HL-60 (cell line): Measurements from ENCODE around the gene FAM98B.
"Not testable (repeated sequence)": the region's sequence is repeated elsewhere in the genome, so short reads cannot be mapped to it uniquely, and the experiment has no call there.

Source experiments
- DNase-seq, 2 experiments: peaks; one replicate each; pipeline ENCODE4 v3.0.0-alpha.2; 2010 to 2020; ENCODE audit warnings: low read depth in 1 of 2, low spot score in 1 of 2
- H3K27ac ChIP-seq: fragments of 250-450 bp; sonication (Bioruptor Pico); replicated peaks from 2 replicates; pipeline ENCODE4 v1.5.1; 2020; ENCODE audit warnings: mild to moderate bottlenecking, moderate library complexity
- H3K27me3 ChIP-seq: fragments of 250-450 bp; sonication (Bioruptor Pico); 2 replicates; pipeline ENCODE4 v1.5.1; 2021; ENCODE audit warnings: mild to moderate bottlenecking, moderate library complexity; ENCODE audit not compliant: insufficient read depth, poor library complexity, severe bottlenecking
- H3K4me3 ChIP-seq: replicated peaks from 2 replicates; pipeline ENCODE4 v1.5.1; 2011; ENCODE audit warnings: mild to moderate bottlenecking, control low read depth, low read length; ENCODE audit not compliant: insufficient read depth
- GABPA ChIP-seq: IDR thresholded peaks from 2 replicates; pipeline ENCODE4 v1.6.1; 2012; ENCODE audit warnings: low read depth
- POLR2AphosphoS5 ChIP-seq: IDR thresholded peaks from 2 replicates; pipeline ENCODE4 v1.6.1; 2012; ENCODE audit warnings: low read depth
- SPI1 ChIP-seq: IDR thresholded peaks from 2 replicates; pipeline ENCODE4 v1.6.1; 2012; ENCODE audit warnings: low read depth, mild to moderate bottlenecking, borderline replicate concordance
- TF ChIP-seq, protein P1 (sequence below): IDR thresholded peaks from one replicate; pipeline ENCODE4 v1.5.1; 2011; ENCODE audit warnings: low read length, control low read depth, inconsistent platforms; ENCODE audit not compliant: insufficient read depth
- TF ChIP-seq, protein P2 (sequence below): IDR thresholded peaks from 2 replicates; pipeline ENCODE4 v1.6.1; 2012; ENCODE audit warnings: low read depth; ENCODE audit not compliant: insufficient replicate concordance

FAM98B gene

DNA sequence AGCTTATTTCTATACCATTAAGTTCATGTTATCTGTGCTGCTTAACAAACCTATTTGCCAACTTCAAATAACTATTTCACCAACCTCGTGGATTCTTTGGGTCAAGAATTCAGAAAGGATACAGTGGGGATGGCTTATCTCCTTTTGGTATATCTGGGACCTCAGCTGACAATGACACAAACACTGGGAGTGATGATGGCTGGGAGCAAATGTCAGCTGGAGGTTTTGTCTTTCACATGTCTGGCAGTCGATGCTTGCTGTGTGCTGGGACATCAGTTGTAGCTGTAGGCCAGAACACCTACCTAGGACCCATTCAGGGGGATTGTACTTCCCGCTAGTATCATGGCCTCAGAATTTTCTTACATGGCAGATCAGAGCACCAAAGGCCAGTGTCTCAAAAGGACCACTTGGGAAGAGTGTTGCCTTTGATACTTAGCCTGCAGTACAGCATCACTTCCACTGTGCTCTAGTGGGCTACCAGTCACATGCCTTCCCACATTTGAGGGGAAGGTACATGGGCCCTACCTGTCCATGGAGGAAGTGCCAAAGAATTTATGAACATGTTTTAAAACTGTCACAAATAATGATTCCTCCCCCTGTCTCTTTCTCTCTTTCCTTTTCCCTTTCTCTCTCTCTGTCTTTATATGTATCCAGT, 23.7 kb upstream of the FAM98B start:
- Histone ChIP-seq H3K4me3 (no peak overlapping the region), H3K27ac (no peak overlapping the region), H3K27me3 (peaks cover 3% of the 10 kb centered on the region)
- TF ChIP-seq, protein P1, sequence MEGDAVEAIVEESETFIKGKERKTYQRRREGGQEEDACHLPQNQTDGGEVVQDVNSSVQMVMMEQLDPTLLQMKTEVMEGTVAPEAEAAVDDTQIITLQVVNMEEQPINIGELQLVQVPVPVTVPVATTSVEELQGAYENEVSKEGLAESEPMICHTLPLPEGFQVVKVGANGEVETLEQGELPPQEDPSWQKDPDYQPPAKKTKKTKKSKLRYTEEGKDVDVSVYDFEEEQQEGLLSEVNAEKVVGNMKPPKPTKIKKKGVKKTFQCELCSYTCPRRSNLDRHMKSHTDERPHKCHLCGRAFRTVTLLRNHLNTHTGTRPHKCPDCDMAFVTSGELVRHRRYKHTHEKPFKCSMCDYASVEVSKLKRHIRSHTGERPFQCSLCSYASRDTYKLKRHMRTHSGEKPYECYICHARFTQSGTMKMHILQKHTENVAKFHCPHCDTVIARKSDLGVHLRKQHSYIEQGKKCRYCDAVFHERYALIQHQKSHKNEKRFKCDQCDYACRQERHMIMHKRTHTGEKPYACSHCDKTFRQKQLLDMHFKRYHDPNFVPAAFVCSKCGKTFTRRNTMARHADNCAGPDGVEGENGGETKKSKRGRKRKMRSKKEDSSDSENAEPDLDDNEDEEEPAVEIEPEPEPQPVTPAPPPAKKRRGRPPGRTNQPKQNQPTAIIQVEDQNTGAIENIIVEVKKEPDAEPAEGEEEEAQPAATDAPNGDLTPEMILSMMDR: no peak
- TF ChIP-seq GABPA: no peak
- TF ChIP-seq SPI1: no peak
- TF ChIP-seq, protein P2, sequence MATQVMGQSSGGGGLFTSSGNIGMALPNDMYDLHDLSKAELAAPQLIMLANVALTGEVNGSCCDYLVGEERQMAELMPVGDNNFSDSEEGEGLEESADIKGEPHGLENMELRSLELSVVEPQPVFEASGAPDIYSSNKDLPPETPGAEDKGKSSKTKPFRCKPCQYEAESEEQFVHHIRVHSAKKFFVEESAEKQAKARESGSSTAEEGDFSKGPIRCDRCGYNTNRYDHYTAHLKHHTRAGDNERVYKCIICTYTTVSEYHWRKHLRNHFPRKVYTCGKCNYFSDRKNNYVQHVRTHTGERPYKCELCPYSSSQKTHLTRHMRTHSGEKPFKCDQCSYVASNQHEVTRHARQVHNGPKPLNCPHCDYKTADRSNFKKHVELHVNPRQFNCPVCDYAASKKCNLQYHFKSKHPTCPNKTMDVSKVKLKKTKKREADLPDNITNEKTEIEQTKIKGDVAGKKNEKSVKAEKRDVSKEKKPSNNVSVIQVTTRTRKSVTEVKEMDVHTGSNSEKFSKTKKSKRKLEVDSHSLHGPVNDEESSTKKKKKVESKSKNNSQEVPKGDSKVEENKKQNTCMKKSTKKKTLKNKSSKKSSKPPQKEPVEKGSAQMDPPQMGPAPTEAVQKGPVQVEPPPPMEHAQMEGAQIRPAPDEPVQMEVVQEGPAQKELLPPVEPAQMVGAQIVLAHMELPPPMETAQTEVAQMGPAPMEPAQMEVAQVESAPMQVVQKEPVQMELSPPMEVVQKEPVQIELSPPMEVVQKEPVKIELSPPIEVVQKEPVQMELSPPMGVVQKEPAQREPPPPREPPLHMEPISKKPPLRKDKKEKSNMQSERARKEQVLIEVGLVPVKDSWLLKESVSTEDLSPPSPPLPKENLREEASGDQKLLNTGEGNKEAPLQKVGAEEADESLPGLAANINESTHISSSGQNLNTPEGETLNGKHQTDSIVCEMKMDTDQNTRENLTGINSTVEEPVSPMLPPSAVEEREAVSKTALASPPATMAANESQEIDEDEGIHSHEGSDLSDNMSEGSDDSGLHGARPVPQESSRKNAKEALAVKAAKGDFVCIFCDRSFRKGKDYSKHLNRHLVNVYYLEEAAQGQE: no peak
- no peak for TF ChIP-seq POLR2AphosphoS5
- DNase-seq: no peak

- TF ChIP-seq GABPA (no peak), POLR2AphosphoS5 (no peak), SPI1 (no peak)
- TF ChIP-seq, protein P1: no peak
- TF ChIP-seq, protein P2: no peak
- Histone ChIP-seq H3K4me3 (no peak overlapping the region), H3K27me3 (no peaks in the 10 kb centered on the region), H3K27ac (no peak overlapping the region)
- DNase-seq: no peak
These were observed 16.9 kb upstream of the FAM98B start for GRCh38 chr15:38436993-38437392.

DNA sequence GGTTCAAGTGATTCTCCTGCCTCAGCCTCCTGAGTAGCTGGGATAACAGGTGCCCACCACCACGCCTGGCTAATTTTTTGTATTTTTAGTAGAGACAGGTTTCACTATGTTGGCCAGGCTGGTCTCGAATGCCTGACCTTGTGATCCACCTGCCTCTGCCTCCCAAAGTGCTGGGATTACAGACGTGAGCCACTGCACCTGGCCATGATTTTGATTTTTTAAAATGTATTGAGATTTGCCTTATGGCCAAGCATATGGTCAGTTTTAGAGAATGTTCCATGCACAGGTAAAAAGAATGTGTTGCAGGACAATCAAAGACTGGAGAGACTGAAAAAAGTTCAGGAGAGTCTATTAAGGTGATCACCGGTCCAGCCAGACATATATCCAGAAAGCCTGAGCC, 16.3 kb upstream of the FAM98B start:
- DNase-seq, H3K4me3 ChIP-seq: not testable (repeated sequence)
- peak overlapping the region; percentile 30 for H3K27ac ChIP-seq

DNA sequence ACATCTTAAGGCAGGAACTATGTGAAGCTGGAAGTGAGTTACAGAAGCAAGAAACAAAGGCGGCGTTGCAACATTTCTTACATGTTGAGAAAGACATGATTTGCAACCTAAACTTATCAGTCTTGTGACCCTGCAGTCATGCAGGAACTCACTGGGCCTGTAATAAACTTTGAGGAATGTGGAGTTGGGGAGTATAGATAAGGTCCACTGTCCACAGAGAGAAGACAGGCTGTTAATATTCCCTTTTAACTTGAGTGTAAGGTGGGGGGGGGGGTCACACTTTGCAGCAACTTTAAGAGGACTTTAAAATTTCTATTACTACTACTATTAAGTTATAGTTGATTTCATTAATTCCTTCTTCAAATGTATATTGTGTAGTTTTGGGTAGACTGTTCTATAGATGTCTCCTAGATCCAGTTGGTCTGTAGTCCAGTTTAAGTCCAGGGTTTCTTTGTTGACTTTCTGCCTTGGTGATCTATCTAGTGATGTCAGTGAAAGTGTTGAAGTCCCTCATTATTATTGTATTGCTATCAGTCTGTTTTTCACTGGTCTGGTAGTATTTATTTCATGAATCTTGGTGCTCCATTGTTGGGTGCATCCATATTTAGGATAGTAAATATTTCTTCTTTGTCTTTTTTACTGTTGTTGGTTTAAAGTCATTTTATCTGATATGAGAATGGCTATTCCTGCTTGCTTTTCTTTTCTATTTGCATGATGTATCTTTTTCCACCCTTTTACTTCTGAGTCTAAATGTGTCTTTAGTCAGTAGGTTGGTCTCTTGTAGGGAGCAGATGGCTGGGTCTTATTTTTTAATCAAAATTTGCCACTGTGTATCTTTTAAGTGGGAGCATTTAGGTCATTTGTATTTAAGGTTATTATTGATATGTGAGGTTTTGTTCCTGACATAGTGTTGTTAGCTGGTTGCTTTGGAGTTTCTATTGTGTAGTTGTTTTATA, 15.6 kb upstream of the FAM98B start:
- DNase-seq: peak; percentile 46 to 68

More for the DNA sequence above, 16.3 kb upstream of the FAM98B start:
- not testable (repeated sequence) for H3K27me3 ChIP-seq

More for the DNA sequence above, 15.6 kb upstream of the FAM98B start:
- H3K27me3 ChIP-seq: no peaks in the 10 kb centered on the region
- no peak overlapping the region for H3K4me3 ChIP-seq
- peak overlapping the region; percentile 53 for H3K27ac ChIP-seq
- TF ChIP-seq SPI1: no peak
- TF ChIP-seq GABPA: no peak
- TF ChIP-seq, protein P1: no peak
- no peak for TF ChIP-seq POLR2AphosphoS5
- TF ChIP-seq, protein P2: no peak
